ENCODE data around the gene PACRG. TPM values are rescaled to one million over a fixed set of nuclear protein-coding genes. Genes with fewer than 3 reads are reported as not detected.

PACRG gene
- polyA plus RNA-seq, 1 donor (not counting 4 experiments of a cell fraction or from before 2014, with no cell fraction given), result 0.31 TPM

GRCh38 chr6:163288915-163289314 is 561.1 kb downstream of the PACRG start:
- Histone ChIP-seq H4K20me1 (ENCODE audit: control insufficient read depth, extremely low read depth, insufficient read depth, low read length) (no peaks in the 10 kb centered on the region), H3K9ac (ENCODE audit: control insufficient read depth, extremely low read depth, insufficient read depth, low read length) (no peak overlapping the region), H2AFZ (ENCODE audit: control insufficient read depth, low read length) (no peak overlapping the region), H3K4me2 (ENCODE audit: control insufficient read depth, extremely low read depth, insufficient read depth, low read depth, low read length) (no peak overlapping the region), H3K4me3 (ENCODE audit: control insufficient read depth in 2 of 3, extremely low read depth in 1 of 3, insufficient read depth in 2 of 3, low read depth in 1 of 3, low read length in 3 of 3) (no peak overlapping the region), H3K4me1 (ENCODE audit: control insufficient read depth, extremely low read depth, insufficient read depth, low read length) (no peaks in the 10 kb centered on the region), H3K36me3 (ENCODE audit: control insufficient read depth in 2 of 2, extremely low read depth in 1 of 2, insufficient read depth in 2 of 2, low read length in 2 of 2) (no peaks in the 10 kb centered on the region), H3K27me3 (ENCODE audit: control insufficient read depth, extremely low read depth, insufficient read depth, low read length) (no peaks in the 10 kb centered on the region), H3K27ac (ENCODE audit: control insufficient read depth, insufficient read depth, low read length) (no peak overlapping the region), H3K9me3 (ENCODE audit: control insufficient read depth, low read depth, low read length) (no peaks in the 10 kb centered on the region), H3K79me2 (ENCODE audit: control insufficient read depth, insufficient read depth, low read length) (no peaks in the 10 kb centered on the region), H3K9me1 (ENCODE audit: control insufficient read depth, extremely low read depth, insufficient read depth, low read length) (no peaks in the 10 kb centered on the region)
- TF ChIP-seq CTCF (optimal IDR thresholded peaks at IDR 0.05 in 1 of 3, IDR thresholded peaks at IDR 0.05 in 1 of 3, conservative IDR thresholded peaks at IDR 0.05 in 1 of 3; ENCODE audit: extremely low read depth in 1 of 3, insufficient read depth in 2 of 3, low read length in 3 of 3), result no peak
- no peak for TF ChIP-seq EZH2 (IDR thresholded peaks at IDR 0.05; ENCODE audit: low read length)
- dilution Hi-C loops (cut with MboI; ENCODE audit: extremely low pct_ligation_motif_present, low sequenced_read_pairs), result no loop called here
- DNase-seq (ENCODE audit: low read depth, low spot score), result no peak
- FAIRE-seq, result no peak

- no peak overlapping the region for H3K27ac ChIP-seq (ENCODE audit: control insufficient read depth, insufficient read depth, low read length)
- H4K20me1 ChIP-seq (ENCODE audit: control insufficient read depth, extremely low read depth, insufficient read depth, low read length), result no peaks in the 10 kb centered on the region
- H3K79me2 ChIP-seq (ENCODE audit: control insufficient read depth, insufficient read depth, low read length), result no peaks in the 10 kb centered on the region
- FAIRE-seq, result no peak
- DNase-seq (ENCODE audit: low read depth, low spot score), result no peak
- TF ChIP-seq EZH2 (IDR thresholded peaks at IDR 0.05; ENCODE audit: low read length), result no peak
- no peak for TF ChIP-seq CTCF (optimal IDR thresholded peaks at IDR 0.05 in 1 of 3, IDR thresholded peaks at IDR 0.05 in 1 of 3, conservative IDR thresholded peaks at IDR 0.05 in 1 of 3; ENCODE audit: extremely low read depth in 1 of 3, insufficient read depth in 2 of 3, low read length in 3 of 3)
- H3K9me1 ChIP-seq (ENCODE audit: control insufficient read depth, extremely low read depth, insufficient read depth, low read length), result no peaks in the 10 kb centered on the region
- H3K36me3 ChIP-seq (ENCODE audit: control insufficient read depth in 2 of 2, extremely low read depth in 1 of 2, insufficient read depth in 2 of 2, low read length in 2 of 2), result no peaks in the 10 kb centered on the region
- no peaks in the 10 kb centered on the region for H3K27me3 ChIP-seq (ENCODE audit: control insufficient read depth, extremely low read depth, insufficient read depth, low read length)
- H3K4me1 ChIP-seq (ENCODE audit: control insufficient read depth, extremely low read depth, insufficient read depth, low read length), result no peaks in the 10 kb centered on the region
- no peak overlapping the region for H2AFZ ChIP-seq (ENCODE audit: control insufficient read depth, low read length)
- no peak overlapping the region for H3K9ac ChIP-seq (ENCODE audit: control insufficient read depth, extremely low read depth, insufficient read depth, low read length)
- H3K4me3 ChIP-seq (ENCODE audit: control insufficient read depth in 2 of 3, extremely low read depth in 1 of 3, insufficient read depth in 2 of 3, low read depth in 1 of 3, low read length in 3 of 3), result no peak overlapping the region
- dilution Hi-C loops (cut with MboI; ENCODE audit: extremely low pct_ligation_motif_present, low sequenced_read_pairs), result no loop called here
- H3K9me3 ChIP-seq (ENCODE audit: control insufficient read depth, low read depth, low read length), result no peaks in the 10 kb centered on the region
- no peak overlapping the region for H3K4me2 ChIP-seq (ENCODE audit: control insufficient read depth, extremely low read depth, insufficient read depth, low read depth, low read length)
Observed at GRCh38 chr6:163289447-163289846, 561.7 kb downstream of the PACRG start.
